ENCODE results near the gene NBPF26.
A peak's percentile ranks its signal among the peaks of the same experiment; 100 is the strongest.
"Not testable (repeated sequence)": the region's sequence is repeated elsewhere in the genome, so short reads cannot be mapped to it uniquely, and the experiment has no call there.

NBPF26 gene

DNA sequence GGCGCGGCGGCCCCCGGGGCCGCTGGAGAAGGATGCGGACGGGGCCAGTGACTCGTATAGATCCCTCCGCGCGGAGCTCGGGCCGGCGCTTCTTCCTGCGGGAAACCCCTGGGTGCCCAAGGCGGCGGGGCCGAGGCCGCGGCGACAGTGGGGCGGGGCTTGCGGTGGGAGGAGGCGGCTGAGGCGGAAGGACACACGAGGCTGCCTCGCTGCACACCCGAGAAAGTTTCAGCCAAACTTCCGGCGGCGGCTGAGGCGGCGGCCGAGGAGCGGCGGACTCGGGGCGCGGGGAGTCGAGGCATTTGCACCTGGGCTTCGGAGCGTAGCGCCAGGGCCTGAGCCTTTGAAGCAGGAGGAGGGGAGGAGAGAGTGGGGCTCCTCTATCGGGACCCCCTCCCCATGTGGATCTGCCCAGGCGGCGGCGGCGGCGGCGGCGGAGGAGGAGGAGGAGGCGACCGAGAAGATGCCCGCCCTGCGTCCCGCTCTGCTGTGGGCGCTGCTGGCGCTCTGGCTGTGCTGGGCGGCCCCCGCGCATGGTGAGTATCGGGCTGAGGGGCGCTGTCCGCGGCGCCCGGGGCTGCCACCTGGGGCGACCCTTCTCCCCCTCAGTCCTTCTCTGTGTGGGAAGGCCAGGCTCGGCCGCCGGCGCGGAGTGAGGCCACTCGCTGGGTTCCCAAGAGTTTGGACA lies at the start of gene NBPF26:
Gene NBPF26, plus strand, starts transcription at position 231 of the 688 bp plus-strand sequence.
- DNase-seq (peak; percentile 75), ATAC-seq (peak; percentile 96)
- H3K36me3 Mint-ChIP-seq (ENCODE audit: low read depth); H3K4me1 Mint-ChIP-seq; H3K9me3 Mint-ChIP-seq; H3K27me3 Mint-ChIP-seq: not testable (repeated sequence)
- Mint-ChIP-seq H3K27ac (peak within 1 kb of the TSS; percentile 60), H3K4me3 (peak within 1 kb of the TSS; percentile 60)

DNA sequence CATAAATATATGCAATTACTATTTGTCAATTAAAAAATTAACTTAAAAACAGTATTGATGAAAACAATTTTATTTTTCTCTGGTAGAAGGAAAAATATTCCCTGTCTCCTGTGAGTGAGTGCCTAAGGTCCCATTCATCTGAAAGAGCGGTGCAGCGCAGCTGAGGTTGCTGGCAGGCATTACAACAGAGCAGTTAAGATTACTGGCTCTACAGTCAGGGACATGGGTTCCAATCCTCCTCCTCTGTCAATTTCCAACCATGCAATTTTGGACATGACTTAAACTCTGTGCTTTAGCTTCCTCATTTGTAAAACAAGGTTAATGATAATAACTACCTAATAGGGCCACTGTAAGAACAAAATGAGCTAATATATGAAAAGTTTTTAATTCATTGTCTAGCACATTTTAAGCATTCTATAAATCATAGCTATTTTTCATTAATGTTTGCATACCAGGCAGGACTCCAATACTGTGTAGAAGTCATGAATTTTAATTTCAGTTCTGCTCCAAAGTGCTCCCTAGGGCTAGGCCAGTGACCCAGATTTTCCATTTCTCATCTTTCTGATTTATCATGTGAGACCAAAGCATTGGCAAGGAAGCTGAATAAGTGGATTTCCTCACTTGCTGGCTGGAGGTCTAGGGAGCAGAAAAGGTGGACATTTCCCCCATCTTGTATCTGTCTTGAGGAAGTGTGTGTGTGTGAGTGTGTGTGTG lies 43.5 kb upstream of the NBPF26 start:
- not testable (repeated sequence) for H3K4me3 Mint-ChIP-seq, H3K27me3 Mint-ChIP-seq

DNA sequence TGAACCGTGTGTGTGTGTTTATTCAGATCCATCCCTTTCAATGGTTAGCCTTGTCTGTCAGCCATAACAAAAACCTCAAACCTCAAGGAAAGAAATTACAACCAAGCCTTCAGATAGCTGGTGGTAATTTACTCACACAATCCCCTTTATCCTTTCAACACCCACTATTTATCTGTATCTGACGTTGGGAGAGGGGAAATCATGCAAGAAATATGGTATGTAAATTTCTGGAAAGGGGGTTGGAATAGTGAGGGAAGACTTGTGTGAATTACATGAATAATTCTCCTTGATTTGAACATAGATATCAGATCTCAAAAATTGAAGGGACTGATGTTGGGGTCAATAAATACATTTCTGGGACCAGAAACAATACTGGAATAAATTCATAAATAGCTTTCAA lies 42.8 kb upstream of the NBPF26 start:
- not testable (repeated sequence) for ATAC-seq; DNase-seq; H3K9me3 Mint-ChIP-seq; H3K4me3 Mint-ChIP-seq; H3K4me1 Mint-ChIP-seq; H3K27ac Mint-ChIP-seq; H3K36me3 Mint-ChIP-seq (ENCODE audit: low read depth); H3K27me3 Mint-ChIP-seq

More for the DNA sequence above, 43.5 kb upstream of the NBPF26 start:
- not testable (repeated sequence) for H3K9me3 Mint-ChIP-seq; DNase-seq; ATAC-seq; H3K4me1 Mint-ChIP-seq; H3K27ac Mint-ChIP-seq; H3K36me3 Mint-ChIP-seq (ENCODE audit: low read depth)

DNA sequence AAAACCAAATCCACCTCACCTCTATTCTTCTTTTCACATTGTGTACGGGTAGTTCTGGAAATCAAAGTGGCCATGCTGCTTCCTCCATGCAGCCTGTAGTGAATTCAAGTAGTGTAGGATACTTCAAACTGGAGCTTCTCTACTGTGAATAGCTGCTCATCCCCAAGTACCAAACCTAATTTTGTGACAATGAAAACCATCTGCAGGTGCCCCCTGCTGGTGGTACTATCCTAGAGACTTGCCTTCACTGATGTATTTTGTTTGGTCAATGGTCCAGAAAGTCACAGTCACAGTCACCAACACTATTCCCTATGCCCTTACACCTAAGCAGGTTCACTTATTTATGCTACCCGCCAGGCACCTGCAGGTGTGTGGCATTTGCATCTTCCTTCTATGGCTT lies 39.3 kb upstream of the NBPF26 start:
- not testable (repeated sequence) for H3K4me1 Mint-ChIP-seq; H3K27ac Mint-ChIP-seq; H3K27me3 Mint-ChIP-seq; DNase-seq; H3K36me3 Mint-ChIP-seq (ENCODE audit: low read depth); ATAC-seq; H3K4me3 Mint-ChIP-seq; H3K9me3 Mint-ChIP-seq

DNA sequence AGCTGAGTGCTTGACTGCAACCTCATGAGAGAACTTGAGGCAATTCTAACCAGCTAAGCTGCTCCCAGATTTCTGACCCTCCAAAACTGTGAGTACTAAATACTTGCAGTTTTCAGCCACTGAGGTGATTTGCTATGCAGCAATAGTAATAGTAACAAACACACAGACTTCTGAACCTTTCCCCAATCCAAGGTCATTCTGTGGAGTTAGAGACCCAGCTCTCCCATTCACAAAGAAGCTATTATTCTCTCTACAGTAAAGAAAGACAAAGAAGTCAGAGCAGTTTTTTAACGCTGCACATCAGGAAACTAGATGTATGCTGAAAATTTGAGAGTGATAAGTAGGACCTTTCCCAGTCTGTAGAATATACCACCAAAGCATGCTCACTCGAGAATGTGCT lies 38.1 kb upstream of the NBPF26 start:
- not testable (repeated sequence) for H3K27me3 Mint-ChIP-seq; H3K4me1 Mint-ChIP-seq; H3K9me3 Mint-ChIP-seq; H3K36me3 Mint-ChIP-seq (ENCODE audit: low read depth); H3K4me3 Mint-ChIP-seq; DNase-seq; ATAC-seq; H3K27ac Mint-ChIP-seq

DNA sequence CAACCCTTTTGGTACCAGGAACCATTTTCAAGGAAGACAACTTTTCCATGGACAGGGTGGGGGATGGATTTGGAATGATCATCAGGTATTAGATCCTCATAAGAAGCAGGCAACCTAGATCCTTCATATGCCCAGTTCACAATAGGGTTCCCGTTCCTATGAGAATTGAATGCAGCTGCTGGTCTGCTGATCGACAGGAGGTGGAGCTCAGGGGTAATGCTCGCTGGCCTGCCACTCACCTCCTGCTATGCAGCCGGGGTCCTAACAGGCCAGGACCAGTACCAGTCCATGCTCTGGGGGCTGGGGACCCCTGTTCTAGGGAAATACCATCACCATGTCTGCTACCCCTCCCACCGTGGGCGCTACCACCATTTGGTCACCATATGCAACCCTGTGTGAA lies 36.5 kb upstream of the NBPF26 start:
- H3K9me3 Mint-ChIP-seq; H3K36me3 Mint-ChIP-seq (ENCODE audit: low read depth); H3K4me3 Mint-ChIP-seq; ATAC-seq; DNase-seq; H3K27me3 Mint-ChIP-seq; H3K27ac Mint-ChIP-seq; H3K4me1 Mint-ChIP-seq: not testable (repeated sequence)

DNA sequence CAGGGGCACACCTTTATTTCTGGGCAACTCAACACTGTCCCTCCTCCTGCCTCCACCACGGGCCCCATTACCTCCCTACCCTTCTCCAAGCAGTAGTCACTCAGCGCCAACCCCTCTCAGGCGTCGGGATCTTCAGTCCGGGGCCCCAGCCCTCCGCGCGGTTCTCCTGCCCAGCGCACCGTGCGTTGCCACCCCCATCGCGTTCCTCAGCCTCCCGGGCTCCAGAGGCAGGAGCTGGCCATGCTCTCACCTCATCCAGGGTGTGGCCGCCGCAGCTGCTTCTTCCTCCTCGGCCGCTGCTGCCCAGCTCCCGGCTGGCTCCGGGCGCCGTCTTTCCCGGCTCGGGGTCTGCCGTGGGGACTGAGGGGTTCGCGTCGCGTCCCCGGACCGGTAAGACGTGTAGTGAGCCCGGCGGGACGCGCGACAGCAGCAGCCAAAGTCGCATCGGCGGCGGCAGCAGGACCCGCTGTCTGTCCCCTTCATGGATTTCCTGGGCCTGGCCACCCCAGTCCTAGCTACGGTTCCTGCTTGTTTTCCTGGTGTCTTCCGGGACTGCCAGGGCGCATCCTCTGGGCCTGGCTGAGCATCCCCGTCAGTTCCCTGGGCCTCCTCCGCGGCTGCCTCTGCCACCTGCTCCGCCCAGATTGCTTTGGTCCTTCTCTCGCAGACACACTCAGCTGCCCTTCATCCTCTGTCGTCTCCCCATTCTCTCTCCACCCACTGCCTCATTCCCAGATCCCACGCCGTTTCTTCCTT lies 22.8 kb upstream of the NBPF26 start:
- peak; percentile 20 for ATAC-seq
- not testable (repeated sequence) for H3K27me3 Mint-ChIP-seq

DNA sequence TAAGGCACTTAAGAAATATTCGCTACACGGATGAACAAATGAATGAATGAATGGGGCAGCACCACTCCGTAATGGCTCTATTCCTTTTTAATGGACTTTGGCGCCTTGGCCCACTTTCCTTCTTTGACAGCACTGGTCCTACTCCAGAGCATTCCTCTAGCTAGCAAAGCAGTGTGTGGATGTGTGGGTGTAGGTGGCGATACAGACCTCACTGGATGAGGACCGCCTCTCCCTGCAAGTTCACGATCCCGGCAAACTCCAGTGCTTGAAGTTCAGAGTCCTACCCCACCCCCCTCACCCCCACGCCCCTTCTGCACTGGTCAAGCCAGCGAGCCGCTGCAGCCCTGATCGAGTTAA lies 409 bp upstream of the NBPF26 start:
- H3K4me1 Mint-ChIP-seq; H3K36me3 Mint-ChIP-seq (ENCODE audit: low read depth); H3K9me3 Mint-ChIP-seq; H3K4me3 Mint-ChIP-seq; H3K27ac Mint-ChIP-seq; H3K27me3 Mint-ChIP-seq; DNase-seq: not testable (repeated sequence)
- ATAC-seq: peak; percentile 46

More for the DNA sequence above, 22.8 kb upstream of the NBPF26 start:
- not testable (repeated sequence) for H3K4me1 Mint-ChIP-seq; H3K36me3 Mint-ChIP-seq (ENCODE audit: low read depth); H3K9me3 Mint-ChIP-seq; H3K4me3 Mint-ChIP-seq; DNase-seq; H3K27ac Mint-ChIP-seq

DNA sequence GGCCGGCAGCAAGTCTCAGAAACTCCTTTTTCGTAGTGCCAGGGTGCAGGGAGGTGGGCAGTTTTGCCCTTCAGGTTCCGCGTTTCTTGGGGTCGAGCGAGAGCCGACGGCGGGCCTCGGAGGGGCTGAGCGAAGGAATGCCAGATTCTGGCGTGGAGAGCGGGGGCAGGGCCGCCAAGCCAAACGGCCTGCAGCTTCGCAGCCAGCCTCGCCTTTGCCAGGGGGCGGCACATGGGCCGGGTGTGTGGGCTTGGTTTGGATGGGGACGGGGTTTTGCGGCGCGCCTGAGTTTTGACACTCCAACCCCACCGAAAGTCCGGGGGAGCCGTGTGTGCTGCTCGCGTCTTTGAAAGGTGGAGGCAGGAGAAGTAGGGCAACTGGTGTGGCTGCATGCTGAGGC lies 762 bp downstream of the NBPF26 start:
- not testable (repeated sequence) for H3K27ac Mint-ChIP-seq; H3K4me1 Mint-ChIP-seq; H3K27me3 Mint-ChIP-seq; ATAC-seq; H3K9me3 Mint-ChIP-seq; H3K36me3 Mint-ChIP-seq (ENCODE audit: low read depth)
- H3K4me3 Mint-ChIP-seq: peak overlapping the region; percentile 58
- DNase-seq: peak; percentile 16

DNA sequence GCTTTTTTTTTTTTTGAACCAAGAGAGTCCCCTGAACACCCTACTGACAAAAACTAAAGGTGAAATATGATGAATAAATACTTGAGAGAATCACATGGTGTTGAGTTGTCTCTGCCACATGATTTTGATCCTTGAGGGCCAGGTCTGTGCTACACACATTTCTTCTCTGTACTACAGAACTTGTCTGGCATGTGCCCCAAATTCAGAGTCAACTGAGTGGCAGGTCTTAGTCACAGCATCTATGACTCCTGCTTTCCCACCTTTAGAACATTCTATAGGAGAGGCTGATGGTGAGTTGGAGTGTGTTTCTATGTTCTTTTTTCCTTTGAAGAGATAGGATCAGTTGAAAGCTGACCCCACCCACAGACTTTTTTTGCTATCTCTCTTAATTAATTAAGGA lies 5.1 kb downstream of the NBPF26 start:
- not testable (repeated sequence) for H3K27me3 Mint-ChIP-seq; H3K36me3 Mint-ChIP-seq (ENCODE audit: low read depth); H3K4me3 Mint-ChIP-seq; H3K27ac Mint-ChIP-seq; ATAC-seq; H3K9me3 Mint-ChIP-seq
- peaks cover 10% of the 10 kb centered on the region for H3K4me1 Mint-ChIP-seq
- DNase-seq: peak; percentile 4

DNA sequence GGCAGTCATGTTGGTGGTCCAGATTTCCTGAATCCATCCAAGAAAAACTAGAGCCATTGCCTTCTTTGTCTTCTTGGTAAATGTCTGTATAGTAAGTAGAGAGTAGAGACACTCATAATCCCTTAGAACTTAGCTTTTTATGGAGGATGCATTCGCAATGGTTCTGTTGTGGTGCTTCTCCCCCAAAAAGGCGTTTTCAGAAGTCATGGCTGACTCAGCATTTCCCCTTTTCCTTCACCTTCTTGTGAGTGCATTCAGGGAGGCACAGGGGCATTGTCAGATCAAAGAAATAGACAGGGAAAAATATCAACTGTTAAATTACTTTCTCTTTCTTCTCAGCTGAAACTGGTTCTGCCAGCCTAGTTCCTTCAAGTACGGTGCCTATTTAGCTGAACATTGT lies 45.3 kb downstream of the NBPF26 start:
- DNase-seq: peak; percentile 3
- not testable (repeated sequence) for ATAC-seq; H3K4me3 Mint-ChIP-seq; H3K4me1 Mint-ChIP-seq; H3K27ac Mint-ChIP-seq; H3K36me3 Mint-ChIP-seq (ENCODE audit: low read depth); H3K9me3 Mint-ChIP-seq; H3K27me3 Mint-ChIP-seq

DNA sequence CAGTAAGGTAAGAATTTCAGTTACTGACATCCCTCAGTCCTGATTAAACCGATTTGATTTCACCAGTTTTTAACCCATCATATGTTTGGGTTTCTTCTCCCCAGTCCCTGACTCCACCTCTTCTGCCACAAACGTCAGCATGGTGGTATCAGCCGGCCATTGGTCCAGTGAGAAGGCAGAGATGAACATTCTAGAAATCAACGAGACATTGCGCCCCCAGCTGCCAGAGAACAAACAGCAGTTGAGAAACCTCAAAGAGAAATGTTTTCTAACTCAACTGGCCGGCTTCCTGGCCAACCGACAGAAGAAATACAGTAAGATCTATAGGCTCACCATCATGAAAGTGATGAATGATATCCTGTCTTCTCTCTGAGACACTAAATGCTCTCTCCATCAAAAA lies 81.7 kb downstream of the NBPF26 start:
- H3K36me3 Mint-ChIP-seq (ENCODE audit: low read depth); H3K27me3 Mint-ChIP-seq; H3K4me3 Mint-ChIP-seq; H3K4me1 Mint-ChIP-seq; H3K9me3 Mint-ChIP-seq; ATAC-seq; H3K27ac Mint-ChIP-seq: not testable (repeated sequence)
- DNase-seq: peak; percentile 3

DNA sequence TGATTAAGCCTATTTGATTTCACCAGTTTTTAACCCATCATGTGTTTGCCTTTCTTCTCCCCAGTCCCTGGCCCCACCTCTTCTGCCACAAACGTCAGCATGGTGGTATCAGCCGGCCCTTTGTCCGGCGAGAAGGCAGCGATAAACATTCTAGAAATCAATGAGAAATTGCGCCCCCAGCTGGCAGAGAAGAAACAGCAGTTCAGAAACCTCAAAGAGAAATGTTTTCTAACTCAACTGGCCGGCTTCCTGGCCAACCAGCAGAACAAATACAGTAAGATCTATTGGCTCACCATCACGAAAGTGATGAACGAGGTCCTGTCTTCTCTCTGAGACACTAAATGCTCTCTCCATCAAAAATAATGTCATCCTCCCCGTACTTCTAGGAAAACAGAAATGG lies 88.1 kb downstream of the NBPF26 start:
- not testable (repeated sequence) for ATAC-seq; H3K27ac Mint-ChIP-seq; H3K4me3 Mint-ChIP-seq; H3K9me3 Mint-ChIP-seq; H3K36me3 Mint-ChIP-seq (ENCODE audit: low read depth); H3K27me3 Mint-ChIP-seq; H3K4me1 Mint-ChIP-seq
- DNase-seq: peak; percentile 29

DNA sequence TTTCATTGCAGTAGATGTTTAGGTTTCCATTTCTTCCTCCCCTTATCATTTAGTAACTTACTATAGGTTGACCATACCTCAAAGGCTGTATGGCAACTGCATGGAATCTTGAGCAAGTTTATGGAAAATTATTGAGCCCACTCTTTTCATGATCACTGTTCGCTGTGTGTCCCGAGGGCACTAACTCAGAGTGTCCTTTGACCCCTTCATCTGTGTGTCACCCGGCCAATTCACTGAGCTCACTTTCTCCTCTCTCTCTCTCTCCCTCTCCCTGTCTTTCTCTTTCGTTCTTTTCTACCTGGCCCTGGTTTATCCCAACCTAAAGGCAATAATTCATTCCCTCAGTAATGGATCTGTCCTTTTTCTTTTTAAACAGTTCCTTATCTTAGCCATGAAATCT lies 101.3 kb downstream of the NBPF26 start:
- H3K36me3 Mint-ChIP-seq (ENCODE audit: low read depth); DNase-seq; H3K4me3 Mint-ChIP-seq; H3K9me3 Mint-ChIP-seq; ATAC-seq; H3K27me3 Mint-ChIP-seq; H3K4me1 Mint-ChIP-seq; H3K27ac Mint-ChIP-seq: not testable (repeated sequence)

DNA sequence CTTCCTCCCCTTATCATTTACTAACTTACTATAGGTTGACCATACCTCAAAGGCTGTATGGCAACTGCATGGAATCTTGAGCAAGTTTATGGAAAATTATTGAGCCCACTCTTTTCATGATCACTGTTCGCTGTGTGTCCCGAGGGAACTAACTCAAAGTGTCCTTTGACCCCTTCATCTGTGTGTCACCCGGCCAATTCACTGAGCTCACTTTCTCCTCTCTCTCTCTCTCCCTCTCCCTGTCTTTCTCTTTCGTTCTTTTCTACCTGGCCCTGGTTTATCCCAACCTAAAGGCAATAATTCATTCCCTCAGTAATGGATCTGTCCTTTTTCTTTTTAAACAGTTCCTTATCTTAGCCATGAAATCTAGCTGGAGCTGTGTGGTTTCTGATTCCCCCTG lies 102.9 kb downstream of the NBPF26 start:
- not testable (repeated sequence) for H3K27me3 Mint-ChIP-seq; H3K36me3 Mint-ChIP-seq (ENCODE audit: low read depth); H3K27ac Mint-ChIP-seq; H3K9me3 Mint-ChIP-seq; ATAC-seq; H3K4me3 Mint-ChIP-seq; H3K4me1 Mint-ChIP-seq; DNase-seq
